Esophagus muscularis mucosa (tissue), 4 donors: ENCODE results near the gene HOXD13. TPM values are rescaled to one million over a fixed set of nuclear protein-coding genes. Genes with fewer than 3 reads are reported as not detected.

Source experiments
- DNase-seq: peaks from one replicate; pipeline ENCODE4 v3.0.0-alpha.2; 2017; ENCODE audit errors: extremely low spot score
- H3K27ac ChIP-seq, 4 donors: fragments of 200-600 bp; sonication (generic); replicated peaks in 1 of 4; 1 replicate in 3 of 4; 2 replicates in 1 of 4; pipeline ENCODE4 v1.5.1; 2016 to 2019; ENCODE audit warnings: mild to moderate bottlenecking in 1 of 4
- H3K27me3 ChIP-seq, 4 donors: fragments of 200-600 bp; sonication (generic); one replicate each; pipeline versions ENCODE4 v1.5.1 to v1.6.0; 2016 to 2019
- H3K36me3 ChIP-seq, 4 donors: fragments of 200-600 bp; sonication (generic); one replicate each; pipeline ENCODE4 v1.5.1; 2016 to 2019
- H3K4me1 ChIP-seq, 4 donors: fragments of 200-600 bp; sonication (generic); one replicate each; pipeline ENCODE4 v1.5.1; 2016 to 2019
- H3K4me3 ChIP-seq, 4 donors: fragments of 200-600 bp; sonication (generic); 1 replicate in 2 of 4; 2 replicates in 2 of 4; pipeline ENCODE4 v1.5.1; 2016 to 2019; ENCODE audit warnings: mild to moderate bottlenecking in 4 of 4, moderate library complexity in 1 of 4
- H3K9me3 ChIP-seq, 4 donors: fragments of 200-600 bp; sonication (generic); 1 replicate in 3 of 4; 2 replicates in 1 of 4; pipeline ENCODE4 v1.5.1; 2016 to 2019
- CTCF ChIP-seq, 3 experiments: fragments of 200-600 bp in 2 of 3; fragments of 450-650 bp in 1 of 3; sonication (generic) in 2 of 3; IDR thresholded peaks; one replicate each; pipeline ENCODE4 v1.5.1; 2017 to 2019; ENCODE audit warnings: antibody characterized with exemption in 3 of 3, mild to moderate bottlenecking in 2 of 3, moderate library complexity in 1 of 3
- EP300 ChIP-seq: sonication (generic); formaldehyde crosslinking; IDR thresholded peaks from one replicate; pipeline ENCODE4 v1.6.1; 2017; ENCODE audit warnings: antibody characterized with exemption
- POLR2A ChIP-seq: fragments of 450-650 bp; IDR thresholded peaks from one replicate; pipeline ENCODE4 v1.6.1; 2017; ENCODE audit warnings: antibody characterized with exemption, moderate library complexity, mild to moderate bottlenecking, low read depth
- POLR2AphosphoS5 ChIP-seq, 2 donors: sonication (generic); formaldehyde crosslinking; IDR thresholded peaks; one replicate each; pipeline ENCODE4 v1.6.1; 2017; ENCODE audit warnings: antibody characterized with exemption in 2 of 2
- WGBS: methylation state at CpG from one replicate; pipeline ENCODE4 v1.1.5; 2018; 5-methylcytosine and 5-hydroxymethylcytosine counted together
- intact Hi-C: fragments of 100-400 bp; cut with DNase I; formaldehyde crosslinking; loops from one replicate; pipeline ENCODE4 v1.15.1; 2023
- total RNA-seq, 4 donors: library from RNA; depleted of rRNA; stranded (reverse); fragments of >200 nt; gene quantifications; one replicate each; pipeline versions ENCODE4 v1.1.0 to v1.2.1, GENCODE V29; 2016

Gene HOXD13
- total RNA-seq, 4 donors from 2014 or later: not detected

GRCh38 chr2:176096243-176096985, 3.9 kb downstream of the HOXD13 start:
- no peak for TF ChIP-seq CTCF (IDR thresholded peaks at IDR 0.05)
- peak in 1 of 2 donors; percentile 45 for TF ChIP-seq POLR2AphosphoS5 (IDR thresholded peaks at IDR 0.05)
- TF ChIP-seq POLR2A: no peak
- TF ChIP-seq EP300: no peak
- no peak for DNase-seq
- Histone ChIP-seq H3K4me1 (peaks cover 16 to 66% (median 59%) of the 10 kb centered on the region in 4 donors), H3K27ac (no peak overlapping the region), H3K27me3 (peaks cover 3 to 100% (median 98%) of the 10 kb centered on the region in 4 donors), H3K4me3 (peak overlapping the region; percentile 36 to 57 (median 46)), H3K36me3 (no peaks in the 10 kb centered on the region), H3K9me3 (no peaks in the 10 kb centered on the region)
- intact Hi-C loops: loop anchor here (2.0 kb wide), 1 partner anchor 406 kb away; no protein-coding TSS in a partner anchor
- 8% methylated on average over 16 of the region's 16 CpGs for WGBS

- no peak for DNase-seq
- Histone ChIP-seq H3K27me3 (peaks cover 3 to 100% (median 98%) of the 10 kb centered on the region in 4 donors), H3K36me3 (no peaks in the 10 kb centered on the region), H3K4me3 (peak overlapping the region; percentile 36 to 57 (median 46)), H3K9me3 (no peaks in the 10 kb centered on the region), H3K27ac (no peak overlapping the region), H3K4me1 (peaks cover 16 to 60% (median 54%) of the 10 kb centered on the region in 4 donors)
- WGBS: 5% methylated on average over 19 of the region's 45 CpGs
- peak in 1 of 2 donors; percentile 51 for TF ChIP-seq POLR2AphosphoS5 (IDR thresholded peaks at IDR 0.05)
- no peak for TF ChIP-seq POLR2A
- peak; percentile 63 to 89 (median 67) for TF ChIP-seq CTCF (IDR thresholded peaks at IDR 0.05)
- no peak for TF ChIP-seq EP300
- intact Hi-C loops: loop anchor here (2.0 kb wide), 1 partner anchor 406 kb away; no protein-coding TSS in a partner anchor
Observed at GRCh38 chr2:176096986-176097819, 4.7 kb downstream of the HOXD13 start.

GRCh38 chr2:176097820-176098365, 5.4 kb downstream of the HOXD13 start:
- no peak overlapping the region for H3K27ac ChIP-seq
- under 1% methylated on average over 17 of the region's 18 CpGs for WGBS
- H3K4me3 ChIP-seq: peak overlapping the region; percentile 36 to 57 (median 46)

More at GRCh38 chr2:176097820-176098365, 5.4 kb downstream of the HOXD13 start:
- intact Hi-C loops: loop anchor here (2.0 kb wide), 1 partner anchor 407 kb away; no protein-coding TSS in a partner anchor
- peaks cover 16 to 53% (median 47%) of the 10 kb centered on the region in 4 donors for H3K4me1 ChIP-seq
- H3K36me3 ChIP-seq: no peaks in the 10 kb centered on the region
- peaks cover 3 to 100% (median 98%) of the 10 kb centered on the region in 4 donors for H3K27me3 ChIP-seq
- DNase-seq: no peak
- H3K9me3 ChIP-seq: no peaks in the 10 kb centered on the region
- TF ChIP-seq POLR2AphosphoS5 (IDR thresholded peaks at IDR 0.05) (no peak), CTCF (IDR thresholded peaks at IDR 0.05) (no peak), EP300 (no peak), POLR2A (no peak)
